Activated CD4-positive, alpha-beta T cell treated with anti-CD3 and anti-CD28 coated beads for 24 hours (primary cell): Measurements from ENCODE around the gene GATAD1.
"Not testable (repeated sequence)": the region's sequence is repeated elsewhere in the genome, so short reads cannot be mapped to it uniquely, and the experiment has no call there.

Source experiments
- DNase-seq, 2 donors: peaks; one replicate each; pipeline ENCODE4 v3.0.0-alpha.2; 2020; ENCODE audit warnings: low read depth in 2 of 2

Gene GATAD1

DNA sequence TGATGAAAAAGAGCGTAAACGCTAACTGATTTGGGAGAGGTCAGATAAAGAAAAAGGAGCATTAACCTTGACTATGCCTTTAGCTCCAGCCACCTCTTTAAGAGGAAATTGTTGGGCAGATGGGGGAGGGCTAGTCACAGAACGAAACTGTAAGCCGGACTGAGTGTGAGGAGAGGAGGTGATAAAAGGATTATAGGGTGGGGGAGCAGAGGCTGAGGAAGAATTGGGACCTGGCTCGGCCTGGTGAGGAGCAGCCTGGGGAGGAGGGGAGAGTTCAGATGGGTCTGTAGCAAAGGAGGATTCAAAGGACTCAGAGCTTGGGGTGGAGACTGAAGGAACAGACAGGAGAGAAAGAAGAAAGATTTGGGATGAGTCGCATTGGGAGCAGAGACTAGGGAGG, 36.3 kb downstream of the GATAD1 start:
- not testable (repeated sequence) for DNase-seq

DNA sequence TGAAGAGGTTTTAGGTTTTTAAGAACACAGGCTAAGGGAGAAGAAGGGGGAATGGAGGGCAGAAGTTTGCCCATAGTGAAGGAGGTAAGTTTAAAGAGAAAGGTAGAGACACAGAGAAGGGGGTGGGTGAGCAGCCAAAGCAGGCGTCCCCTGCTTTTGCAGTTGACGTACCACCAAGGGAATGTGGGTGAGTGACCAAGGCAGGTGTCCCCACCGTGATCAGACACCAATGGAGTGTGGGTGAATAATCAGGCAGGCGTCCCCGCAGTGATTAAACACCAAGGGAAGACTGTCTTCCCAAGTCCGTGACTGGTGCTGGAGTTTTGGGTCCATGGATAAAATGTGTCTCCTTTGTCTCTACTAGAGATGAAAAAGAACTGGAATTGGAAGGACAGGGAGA, 36.9 kb downstream of the GATAD1 start:
- DNase-seq: not testable (repeated sequence)

- DNase-seq: no peak
Observed at GRCh38 chr7:92485267-92485892, 38.1 kb downstream of the GATAD1 start.

GRCh38 chr7:92485974-92486373, 38.7 kb downstream of the GATAD1 start:
- DNase-seq: no peak

- DNase-seq: no peak
Observed at GRCh38 chr7:92487804-92488203, 40.5 kb downstream of the GATAD1 start.

- no peak for DNase-seq
Observed at GRCh38 chr7:92489634-92490033, 42.4 kb downstream of the GATAD1 start.

DNA sequence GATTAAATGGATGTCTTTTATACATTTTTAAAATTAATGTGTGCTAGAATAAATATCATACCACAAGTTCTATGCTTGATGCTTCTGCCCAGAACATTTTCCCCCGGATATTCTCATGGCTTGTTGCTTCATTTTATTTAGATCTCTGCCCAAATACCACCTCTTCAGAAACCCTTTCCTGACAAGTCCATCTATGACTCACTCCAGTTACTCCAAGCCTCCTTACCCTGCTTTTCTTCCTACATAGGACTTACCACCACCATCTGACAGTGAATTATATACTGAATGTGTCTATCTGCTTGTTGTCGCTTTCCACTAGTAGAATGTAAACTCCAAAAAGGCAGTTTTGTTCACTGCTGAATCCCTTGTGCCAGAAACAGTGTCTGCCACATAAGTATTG, 49.6 kb downstream of the GATAD1 start:
- DNase-seq: no peak

GRCh38 chr7:92498557-92498956, 51.3 kb downstream of the GATAD1 start:
- no peak for DNase-seq

GRCh38 chr7:92503767-92504166, 56.5 kb downstream of the GATAD1 start:
- DNase-seq: no peak

DNA sequence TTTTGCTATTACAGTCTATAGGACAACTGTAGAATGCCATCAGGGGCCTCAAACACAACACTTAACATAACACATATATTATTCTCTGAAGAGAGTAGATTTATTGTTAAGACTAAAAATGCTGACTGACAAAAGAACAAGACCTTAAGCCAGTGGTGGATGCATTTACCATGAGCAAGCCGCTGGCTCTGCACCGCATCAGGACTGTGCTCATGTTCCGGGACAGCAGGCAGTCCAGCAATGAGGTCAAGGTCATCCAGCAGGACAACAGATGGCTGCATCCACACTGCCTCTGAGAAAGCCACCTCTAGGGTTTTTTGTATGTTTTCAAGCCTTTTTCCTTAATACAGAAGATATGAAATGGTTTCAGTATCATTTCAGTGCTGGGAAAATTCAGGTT, 57.3 kb downstream of the GATAD1 start:
- DNase-seq: no peak

DNA sequence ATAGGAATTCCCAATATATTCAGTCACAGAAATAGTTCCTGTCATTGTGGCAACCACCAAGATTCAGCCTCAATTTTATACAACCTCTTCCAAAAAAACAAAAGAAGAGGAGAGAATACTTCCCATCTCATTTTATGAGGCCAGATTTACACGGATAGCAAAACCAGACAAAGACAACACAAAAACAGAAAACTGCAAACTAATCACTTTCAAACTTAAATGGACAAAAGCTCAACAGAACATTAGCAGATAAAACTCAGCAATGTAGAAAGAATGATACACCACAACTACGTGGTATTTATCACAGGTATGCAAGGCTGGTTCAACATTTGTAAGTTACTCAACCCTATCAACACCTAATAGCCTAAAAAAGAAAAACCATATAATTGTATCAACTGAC, 59.1 kb downstream of the GATAD1 start:
- no peak for DNase-seq

DNA sequence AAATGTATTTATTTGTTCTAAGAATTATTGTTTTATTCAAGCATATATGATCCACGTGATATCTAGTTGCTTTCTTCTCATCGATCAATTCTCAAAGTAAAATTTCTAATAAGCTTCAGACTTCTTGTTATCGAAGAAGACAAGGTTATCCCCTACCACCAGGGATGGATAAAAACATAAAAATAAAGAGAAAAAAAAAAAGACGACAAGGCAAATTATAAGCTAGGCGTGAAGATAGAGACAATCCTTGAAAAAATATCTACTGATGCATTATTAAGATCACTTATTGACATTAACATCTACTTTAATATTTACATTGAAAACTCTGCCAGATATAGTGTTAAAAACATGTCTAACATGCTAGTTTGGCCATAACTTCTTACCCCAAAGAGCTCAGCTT, 61.7 kb downstream of the GATAD1 start:
- no peak for DNase-seq
